ENCODE data around the gene LYPD6. TPM values are rescaled to one million over a fixed set of nuclear protein-coding genes. Genes with fewer than 3 reads are reported as not detected.

Gene LYPD6
- total and polyA plus RNA-seq, 2 donors from 2014 or later, result 1.1 to 2.2 TPM

DNA sequence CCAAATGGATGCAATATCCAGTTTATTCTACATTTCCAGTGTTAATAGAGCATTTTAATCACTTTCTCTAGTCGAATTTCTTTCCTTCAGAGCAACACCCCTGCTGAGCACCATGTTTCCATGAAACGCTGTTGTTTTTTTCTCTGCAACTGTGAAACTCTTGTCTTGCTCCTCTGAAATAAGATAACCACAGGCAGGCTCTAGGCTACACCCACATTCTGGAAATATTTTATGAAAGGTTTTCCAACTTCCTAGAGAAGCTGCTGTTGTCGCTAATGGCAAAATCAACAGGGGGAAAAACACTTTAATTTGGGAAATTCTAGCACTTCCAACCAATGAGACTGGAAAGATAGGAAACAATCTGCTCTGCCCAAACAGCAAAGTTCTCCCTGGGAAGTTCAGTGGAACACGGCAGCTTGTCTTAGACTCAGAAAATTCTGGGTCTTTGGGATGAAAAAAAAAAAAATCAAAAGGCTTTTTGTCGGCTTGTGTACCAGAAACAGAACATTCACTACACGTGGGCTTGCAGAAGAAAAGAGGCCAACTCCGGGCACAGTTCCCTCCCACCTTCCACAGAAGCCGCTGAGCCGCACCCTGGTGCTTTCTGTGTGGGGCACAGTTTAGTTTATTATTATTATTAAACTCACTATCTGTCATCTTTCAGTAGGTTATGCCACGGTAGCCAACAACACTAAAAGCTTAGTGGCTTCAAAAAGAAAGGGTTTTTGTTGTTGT lies 158.5 kb downstream of the LYPD6 start:
- TF ChIP-seq, protein P1, sequence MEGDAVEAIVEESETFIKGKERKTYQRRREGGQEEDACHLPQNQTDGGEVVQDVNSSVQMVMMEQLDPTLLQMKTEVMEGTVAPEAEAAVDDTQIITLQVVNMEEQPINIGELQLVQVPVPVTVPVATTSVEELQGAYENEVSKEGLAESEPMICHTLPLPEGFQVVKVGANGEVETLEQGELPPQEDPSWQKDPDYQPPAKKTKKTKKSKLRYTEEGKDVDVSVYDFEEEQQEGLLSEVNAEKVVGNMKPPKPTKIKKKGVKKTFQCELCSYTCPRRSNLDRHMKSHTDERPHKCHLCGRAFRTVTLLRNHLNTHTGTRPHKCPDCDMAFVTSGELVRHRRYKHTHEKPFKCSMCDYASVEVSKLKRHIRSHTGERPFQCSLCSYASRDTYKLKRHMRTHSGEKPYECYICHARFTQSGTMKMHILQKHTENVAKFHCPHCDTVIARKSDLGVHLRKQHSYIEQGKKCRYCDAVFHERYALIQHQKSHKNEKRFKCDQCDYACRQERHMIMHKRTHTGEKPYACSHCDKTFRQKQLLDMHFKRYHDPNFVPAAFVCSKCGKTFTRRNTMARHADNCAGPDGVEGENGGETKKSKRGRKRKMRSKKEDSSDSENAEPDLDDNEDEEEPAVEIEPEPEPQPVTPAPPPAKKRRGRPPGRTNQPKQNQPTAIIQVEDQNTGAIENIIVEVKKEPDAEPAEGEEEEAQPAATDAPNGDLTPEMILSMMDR (IDR thresholded peaks at IDR 0.05; ENCODE audit: borderline replicate concordance, extremely low read depth, insufficient read depth), result no peak
- no peaks in the 10 kb centered on the region for H3K9me3 ChIP-seq (ENCODE audit: control insufficient read depth in 2 of 3, insufficient read depth in 1 of 3, low read length in 3 of 3)
- FAIRE-seq (no peak), DNase-seq (no peak)
- H3K36me3 ChIP-seq (ENCODE audit: control insufficient read depth in 2 of 3, insufficient read depth in 3 of 3, low read length in 3 of 3), result no peaks in the 10 kb centered on the region
- H3K4me1 ChIP-seq (ENCODE audit: control insufficient read depth in 2 of 3, insufficient read depth in 2 of 3, low read depth in 1 of 3, low read length in 3 of 3), result no peaks in the 10 kb centered on the region
- no peak overlapping the region for H3K4me3 ChIP-seq (ENCODE audit: low read length in 3 of 3)
- intact Hi-C loops (cut with DNase I), result no loop called here
- H3K27ac ChIP-seq (ENCODE audit: low read depth in 2 of 2, low read length in 2 of 2), result no peak overlapping the region
- no peak overlapping the region for H3K9ac ChIP-seq (ENCODE audit: low read length in 3 of 3)
- H3K27me3 ChIP-seq (ENCODE audit: control insufficient read depth, insufficient read depth, low read length), result no peaks in the 10 kb centered on the region

DNA sequence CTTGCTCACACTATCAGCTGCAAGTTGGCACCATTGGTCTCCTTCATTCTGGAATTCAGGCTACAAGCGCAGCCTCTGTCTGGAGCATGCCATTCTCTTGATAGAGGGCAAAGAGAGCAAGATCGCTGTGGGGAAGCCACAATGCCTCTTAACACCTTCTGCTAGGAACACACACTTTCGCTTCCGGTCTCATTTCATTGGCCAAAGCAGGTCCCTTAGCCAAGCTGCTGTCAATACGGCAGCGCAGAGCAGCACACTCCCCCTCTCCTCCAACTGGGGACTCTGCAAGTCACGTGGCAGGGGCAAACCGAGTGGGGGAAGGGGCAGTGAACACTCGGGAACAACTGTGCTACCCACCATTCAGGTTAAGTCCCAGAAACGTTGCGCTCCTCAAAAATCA lies 159.1 kb downstream of the LYPD6 start:
- intact Hi-C loops (cut with DNase I), result no loop called here
- H3K4me1 ChIP-seq (ENCODE audit: control insufficient read depth in 2 of 3, insufficient read depth in 2 of 3, low read depth in 1 of 3, low read length in 3 of 3), result no peaks in the 10 kb centered on the region
- TF ChIP-seq, protein P1 (IDR thresholded peaks at IDR 0.05; ENCODE audit: borderline replicate concordance, extremely low read depth, insufficient read depth), result no peak
- H3K27ac ChIP-seq (ENCODE audit: low read depth in 2 of 2, low read length in 2 of 2), result no peak overlapping the region
- DNase-seq (no peak), FAIRE-seq (no peak)
- H3K36me3 ChIP-seq (ENCODE audit: control insufficient read depth in 2 of 3, insufficient read depth in 3 of 3, low read length in 3 of 3), result no peaks in the 10 kb centered on the region
- no peaks in the 10 kb centered on the region for H3K9me3 ChIP-seq (ENCODE audit: control insufficient read depth in 2 of 3, insufficient read depth in 1 of 3, low read length in 3 of 3)
- no peak overlapping the region for H3K9ac ChIP-seq (ENCODE audit: low read length in 3 of 3)
- no peak overlapping the region for H3K4me3 ChIP-seq (ENCODE audit: low read length in 3 of 3)
- no peaks in the 10 kb centered on the region for H3K27me3 ChIP-seq (ENCODE audit: control insufficient read depth, insufficient read depth, low read length)

DNA sequence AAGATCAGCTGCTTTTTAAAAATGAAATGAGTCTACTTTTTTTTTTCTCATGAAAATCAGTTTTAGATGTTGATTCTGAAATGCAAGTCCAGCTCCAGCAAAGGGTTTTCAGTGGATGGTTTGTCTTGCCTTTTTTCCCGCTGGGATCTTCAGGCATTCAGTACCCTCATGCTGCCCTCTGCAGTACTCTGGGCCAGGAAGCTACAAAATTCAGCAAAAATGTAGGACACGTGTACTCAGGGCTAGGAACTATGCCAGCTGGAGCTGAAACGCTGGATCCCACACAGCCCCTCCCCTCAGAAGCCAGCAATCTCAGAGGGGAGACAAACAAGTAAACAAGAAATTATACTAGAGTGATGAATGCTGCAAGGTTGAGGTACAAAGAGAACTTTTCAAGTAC lies 159.9 kb downstream of the LYPD6 start:
- Histone ChIP-seq H3K4me3 (ENCODE audit: low read length in 3 of 3) (no peak overlapping the region), H3K27ac (ENCODE audit: low read depth in 2 of 2, low read length in 2 of 2) (no peak overlapping the region), H3K4me1 (ENCODE audit: control insufficient read depth in 2 of 3, insufficient read depth in 2 of 3, low read depth in 1 of 3, low read length in 3 of 3) (no peaks in the 10 kb centered on the region), H3K27me3 (ENCODE audit: control insufficient read depth, insufficient read depth, low read length) (no peaks in the 10 kb centered on the region), H3K9me3 (ENCODE audit: control insufficient read depth in 2 of 3, insufficient read depth in 1 of 3, low read length in 3 of 3) (no peaks in the 10 kb centered on the region), H3K36me3 (ENCODE audit: control insufficient read depth in 2 of 3, insufficient read depth in 3 of 3, low read length in 3 of 3) (no peaks in the 10 kb centered on the region), H3K9ac (ENCODE audit: low read length in 3 of 3) (no peak overlapping the region)
- TF ChIP-seq, protein P1 (IDR thresholded peaks at IDR 0.05; ENCODE audit: borderline replicate concordance, extremely low read depth, insufficient read depth), result no peak
- DNase-seq (peak in 2 of 5 donors; percentile 23 to 45), FAIRE-seq (no peak)
- intact Hi-C loops (cut with DNase I), result no loop called here

Measured in kidney (tissue), 14 donors.